Breast epithelium (tissue), 4 donors: ENCODE data around the gene PTPN21. TPM values are rescaled to one million over a fixed set of nuclear protein-coding genes. Genes with fewer than 3 reads are reported as not detected.

Source experiments
- DNase-seq, 2 donors: peaks; one replicate each; pipeline ENCODE4 v3.0.0-alpha.2; 2019; ENCODE audit warnings: low spot score in 2 of 2
- H3K27ac ChIP-seq, 2 donors: fragments of 200-600 bp; sonication (generic) in 1 of 2; one replicate each; pipeline ENCODE4 v1.5.1; 2016 to 2019; ENCODE audit warnings: mild to moderate bottlenecking in 1 of 2
- H3K27me3 ChIP-seq, 2 donors: fragments of 200-600 bp; sonication (generic) in 1 of 2; one replicate each; pipeline versions ENCODE4 v1.5.1 to v1.6.0; 2017 to 2019; ENCODE audit warnings: control low read depth in 1 of 2, mild to moderate bottlenecking in 1 of 2
- H3K36me3 ChIP-seq: fragments of 200-600 bp; one replicate; pipeline ENCODE4 v1.5.1; 2019
- H3K4me1 ChIP-seq, 2 donors: fragments of 200-600 bp; sonication (generic); one replicate each; pipeline ENCODE4 v1.5.1; 2016 to 2019; ENCODE audit warnings: control low read depth in 1 of 2
- H3K4me3 ChIP-seq, 3 donors: fragments of 200-600 bp; sonication (generic); 1 replicate in 2 of 3; 2 replicates in 1 of 3; pipeline ENCODE4 v1.5.1; 2016 to 2019; ENCODE audit warnings: mild to moderate bottlenecking in 3 of 3, moderate library complexity in 2 of 3
- H3K9me3 ChIP-seq, 2 donors: fragments of 200-600 bp; sonication (generic) in 1 of 2; one replicate each; pipeline ENCODE4 v1.5.1; 2016 to 2019; ENCODE audit warnings: control low read depth in 1 of 2
- POLR2A ChIP-seq: fragments of 450-650 bp; IDR thresholded peaks from one replicate; pipeline ENCODE4 v1.6.1; 2016; ENCODE audit warnings: antibody characterized with exemption, mild to moderate bottlenecking, moderate library complexity
- POLR2AphosphoS5 ChIP-seq, 3 donors: sonication (generic); formaldehyde crosslinking; IDR thresholded peaks; one replicate each; pipeline ENCODE4 v1.6.1; 2017; ENCODE audit warnings: antibody characterized with exemption in 3 of 3
- intact Hi-C: fragments of 100-400 bp; cut with DNase I; formaldehyde crosslinking; loops from one replicate; pipeline ENCODE4 v1.15.1; 2023; ENCODE audit warnings: low total_unique reads
- total RNA-seq, 3 donors: library from RNA; depleted of rRNA; stranded (reverse); fragments of >200 nt; gene quantifications; one replicate each; pipeline ENCODE4 v1.1.0, GENCODE V29; 2016
- TF ChIP-seq, protein P1 (sequence below), 3 donors: fragments of 450-650 bp; IDR thresholded peaks; one replicate each; pipeline ENCODE4 v1.5.1; 2016 to 2017; ENCODE audit warnings: antibody characterized with exemption in 3 of 3, mild to moderate bottlenecking in 3 of 3, moderate library complexity in 3 of 3

Gene PTPN21
- total RNA-seq, 3 donors from 2014 or later: 14.4 to 18.1 (median 14.5) TPM

DNA sequence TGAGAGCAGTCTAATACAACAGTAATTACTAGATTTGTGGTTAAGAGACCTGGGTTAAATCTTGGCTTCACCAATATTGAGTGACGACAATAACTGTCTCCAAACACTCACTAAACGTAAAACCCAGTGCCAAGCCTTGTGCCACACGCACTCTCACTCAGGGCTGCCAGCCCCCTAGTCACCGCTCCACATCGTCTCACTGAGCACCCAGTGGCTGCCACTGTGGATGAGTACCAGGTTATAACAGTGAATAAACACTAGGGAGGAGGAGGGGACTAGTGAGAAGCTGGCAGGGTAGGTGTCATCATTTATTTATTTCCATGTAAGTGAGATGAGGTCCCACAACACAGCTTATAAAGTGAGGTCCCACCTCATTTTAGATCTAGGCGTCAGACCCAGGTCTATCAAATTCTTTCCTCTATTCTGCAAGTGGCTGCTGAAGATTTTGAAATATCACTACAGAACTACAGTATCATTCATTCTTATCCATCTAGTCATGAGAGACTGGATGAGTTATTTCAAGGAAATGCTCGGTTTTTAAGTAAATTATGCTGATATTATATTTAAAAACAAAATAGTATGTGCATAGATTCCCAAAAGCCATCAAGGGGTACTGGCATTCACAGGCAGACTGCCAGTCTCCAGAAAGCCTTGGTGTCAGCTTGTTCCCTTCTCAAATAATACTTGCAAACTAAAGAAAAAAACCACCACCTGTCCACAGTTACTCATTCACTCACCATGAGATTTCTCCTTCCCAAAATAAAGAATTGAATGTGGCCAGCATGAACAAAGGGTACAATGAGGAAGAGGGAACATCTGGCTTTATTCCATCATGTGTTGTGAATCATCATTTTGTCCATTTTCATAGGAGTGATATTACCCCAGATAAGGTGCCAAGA, 84.0 kb downstream of the PTPN21 start:
- H3K36me3 ChIP-seq: no peaks in the 10 kb centered on the region
- TF ChIP-seq POLR2A (no peak), POLR2AphosphoS5 (IDR thresholded peaks at IDR 0.05) (no peak)
- TF ChIP-seq, protein P1, sequence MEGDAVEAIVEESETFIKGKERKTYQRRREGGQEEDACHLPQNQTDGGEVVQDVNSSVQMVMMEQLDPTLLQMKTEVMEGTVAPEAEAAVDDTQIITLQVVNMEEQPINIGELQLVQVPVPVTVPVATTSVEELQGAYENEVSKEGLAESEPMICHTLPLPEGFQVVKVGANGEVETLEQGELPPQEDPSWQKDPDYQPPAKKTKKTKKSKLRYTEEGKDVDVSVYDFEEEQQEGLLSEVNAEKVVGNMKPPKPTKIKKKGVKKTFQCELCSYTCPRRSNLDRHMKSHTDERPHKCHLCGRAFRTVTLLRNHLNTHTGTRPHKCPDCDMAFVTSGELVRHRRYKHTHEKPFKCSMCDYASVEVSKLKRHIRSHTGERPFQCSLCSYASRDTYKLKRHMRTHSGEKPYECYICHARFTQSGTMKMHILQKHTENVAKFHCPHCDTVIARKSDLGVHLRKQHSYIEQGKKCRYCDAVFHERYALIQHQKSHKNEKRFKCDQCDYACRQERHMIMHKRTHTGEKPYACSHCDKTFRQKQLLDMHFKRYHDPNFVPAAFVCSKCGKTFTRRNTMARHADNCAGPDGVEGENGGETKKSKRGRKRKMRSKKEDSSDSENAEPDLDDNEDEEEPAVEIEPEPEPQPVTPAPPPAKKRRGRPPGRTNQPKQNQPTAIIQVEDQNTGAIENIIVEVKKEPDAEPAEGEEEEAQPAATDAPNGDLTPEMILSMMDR (IDR thresholded peaks at IDR 0.05): no peak
- intact Hi-C loops: no loop called here
- H3K27me3 ChIP-seq: no peaks in the 10 kb centered on the region
- no peak overlapping the region for H3K27ac ChIP-seq
- no peaks in the 10 kb centered on the region for H3K9me3 ChIP-seq
- H3K4me3 ChIP-seq: no peak overlapping the region
- no peaks in the 10 kb centered on the region for H3K4me1 ChIP-seq
- DNase-seq: no peak

DNA sequence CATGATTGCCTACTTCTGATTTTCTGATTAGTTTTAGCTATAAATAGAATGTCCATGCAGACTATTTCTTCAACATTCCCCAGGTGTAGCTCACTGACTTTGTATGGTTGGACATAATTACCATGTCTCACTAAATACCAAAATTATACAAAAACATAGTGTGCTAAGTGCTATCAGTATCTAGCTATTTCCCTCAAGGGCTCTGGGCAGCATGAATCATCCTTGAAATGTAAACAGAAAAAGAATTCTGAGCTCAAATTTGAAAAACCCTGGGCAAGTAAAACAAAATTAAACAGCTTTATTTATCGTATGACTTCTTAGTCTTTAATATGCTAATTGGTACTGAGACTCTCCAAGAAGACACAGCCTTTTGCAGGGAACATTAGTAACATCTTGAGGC, 86.4 kb downstream of the PTPN21 start:
- no peaks in the 10 kb centered on the region for H3K4me1 ChIP-seq
- DNase-seq: no peak
- intact Hi-C loops: no loop called here
- TF ChIP-seq POLR2AphosphoS5 (IDR thresholded peaks at IDR 0.05) (no peak), POLR2A (no peak)
- TF ChIP-seq, protein P1 (IDR thresholded peaks at IDR 0.05): no peak
- no peaks in the 10 kb centered on the region for H3K27me3 ChIP-seq
- no peaks in the 10 kb centered on the region for H3K9me3 ChIP-seq
- no peaks in the 10 kb centered on the region for H3K36me3 ChIP-seq
- no peak overlapping the region for H3K27ac ChIP-seq
- H3K4me3 ChIP-seq: no peak overlapping the region

DNA sequence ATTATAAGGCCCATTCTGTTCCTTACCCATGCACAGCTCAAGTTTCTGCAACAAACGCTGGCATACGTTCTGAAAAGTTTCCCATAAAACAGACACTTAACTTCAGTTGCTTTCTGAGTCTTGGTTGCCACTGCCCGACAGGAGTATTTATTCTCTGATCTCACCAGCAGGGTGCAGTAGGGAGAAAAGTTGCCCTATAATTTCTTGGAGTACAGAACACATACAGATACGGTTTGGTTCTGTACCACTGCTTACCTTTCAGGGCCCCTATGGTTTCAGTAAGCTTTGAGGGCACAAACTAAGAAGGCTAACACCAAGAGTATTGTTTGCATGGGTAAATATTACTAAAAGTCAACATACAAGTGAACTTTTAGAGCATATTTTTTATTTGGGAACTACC, 91.5 kb downstream of the PTPN21 start:
- Histone ChIP-seq H3K27me3 (no peaks in the 10 kb centered on the region), H3K36me3 (peaks cover 6% of the 10 kb centered on the region), H3K27ac (no peak overlapping the region), H3K9me3 (peaks cover 0 to 19% of the 10 kb centered on the region in 2 donors), H3K4me1 (no peaks in the 10 kb centered on the region), H3K4me3 (no peak overlapping the region)
- TF ChIP-seq, protein P1 (IDR thresholded peaks at IDR 0.05): peak in 1 of 3 donors; percentile 23
- no peak for TF ChIP-seq POLR2A
- intact Hi-C loops: no loop called here
- DNase-seq: no peak

DNA sequence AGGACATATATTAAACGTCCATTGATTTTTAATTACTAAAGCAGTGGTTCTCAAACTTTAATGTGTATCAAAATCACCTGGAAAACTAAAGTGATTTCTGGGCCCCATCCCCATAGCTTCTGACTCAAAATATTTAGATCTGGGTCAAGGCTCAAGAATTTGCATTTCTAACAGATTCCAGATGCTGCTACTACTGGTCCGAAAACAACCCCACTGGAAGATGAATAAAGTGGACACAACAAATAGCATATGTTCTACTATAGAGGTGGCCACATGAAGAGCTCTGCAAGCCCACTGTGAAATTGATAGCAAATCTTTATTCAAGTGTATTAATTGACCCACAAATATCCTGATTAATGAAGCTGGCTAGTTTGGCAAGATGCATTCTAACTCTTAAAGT, 99.9 kb downstream of the PTPN21 start:
- intact Hi-C loops: no loop called here
- no peaks in the 10 kb centered on the region for H3K36me3 ChIP-seq

DNA sequence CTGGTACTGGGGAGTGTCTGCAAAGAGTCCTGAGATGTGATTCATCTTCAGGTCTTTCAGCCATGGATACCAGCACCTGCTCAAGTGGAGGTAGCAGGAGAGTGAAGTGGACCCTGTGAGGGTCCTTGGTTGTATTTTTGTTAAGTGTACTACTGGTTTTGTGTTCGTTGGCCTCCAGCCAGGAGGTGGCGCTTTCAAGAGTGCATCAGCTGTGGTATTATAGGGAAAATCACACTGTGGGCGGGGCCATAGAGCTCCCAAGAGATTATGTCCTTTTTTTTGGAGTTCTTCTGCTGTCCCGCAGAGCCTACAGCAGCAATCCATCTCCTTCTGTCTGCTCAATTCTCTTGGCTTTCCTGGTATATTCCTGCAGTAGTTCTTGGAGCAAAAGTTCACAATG, 102.6 kb downstream of the PTPN21 start:
- H3K27ac ChIP-seq: no peak overlapping the region
- no peaks in the 10 kb centered on the region for H3K36me3 ChIP-seq
- DNase-seq: no peak
- H3K9me3 ChIP-seq: peaks cover 5 to 14% of the 10 kb centered on the region in 2 donors
- no peaks in the 10 kb centered on the region for H3K4me1 ChIP-seq
- H3K27me3 ChIP-seq: no peaks in the 10 kb centered on the region
- TF ChIP-seq, protein P1 (IDR thresholded peaks at IDR 0.05): no peak
- intact Hi-C loops: no loop called here
- no peak overlapping the region for H3K4me3 ChIP-seq

More for the DNA sequence above, 99.9 kb downstream of the PTPN21 start:
- no peak for DNase-seq
- no peaks in the 10 kb centered on the region for H3K4me1 ChIP-seq
- TF ChIP-seq POLR2AphosphoS5 (IDR thresholded peaks at IDR 0.05) (no peak), POLR2A (no peak)
- TF ChIP-seq, protein P1 (IDR thresholded peaks at IDR 0.05): no peak
- no peaks in the 10 kb centered on the region for H3K27me3 ChIP-seq
- peaks cover 12 to 13% of the 10 kb centered on the region in 2 donors for H3K9me3 ChIP-seq
- no peak overlapping the region for H3K4me3 ChIP-seq
- H3K27ac ChIP-seq: no peak overlapping the region
